WTC11 (cell line): ENCODE data around the gene APOA4. TPM values are rescaled to one million over a fixed set of nuclear protein-coding genes. Genes with fewer than 3 reads are reported as not detected.

Experiments
- ATAC-seq: fragments of 200-7000 bp; cut with Tn5 transposase; 2 replicates; pipeline ENCODE4 v1.10.0; 2021; ENCODE audit warnings: mild to moderate bottlenecking, moderate library complexity
- CTCF ChIA-PET: fragments of 300-600 bp; sonication (Branson Sonifier 250); formaldehyde crosslinking; loops from one replicate; lab custom pipeline; 2021; ENCODE audit warnings: antibody characterized with exemption; lab: Charles Lee
- POLR2A ChIA-PET: fragments of 350-600 bp; sonication (Branson Sonifier 250); formaldehyde crosslinking; loops from one replicate; lab custom pipeline; 2021; ENCODE audit warnings: antibody characterized with exemption; lab: Charles Lee
- DNase-seq: peaks from one replicate; pipeline ENCODE4 v3.0.0; 2021; ENCODE audit warnings: low spot score
- H3K27ac Mint-ChIP-seq: 2 replicates; pipeline ENCODE4 v1.8.0; 2021; ENCODE audit warnings: mixed read lengths
- H3K27me3 Mint-ChIP-seq: 2 replicates; pipeline ENCODE4 v1.8.0; 2021; ENCODE audit warnings: low read depth, mild to moderate bottlenecking, moderate library complexity, mixed read lengths
- H3K36me3 Mint-ChIP-seq: 2 replicates; pipeline ENCODE4 v1.8.0; 2021; ENCODE audit warnings: mixed read lengths
- H3K4me1 Mint-ChIP-seq: 2 replicates; pipeline ENCODE4 v1.8.0; 2022; ENCODE audit warnings: mixed read lengths
- H3K4me3 Mint-ChIP-seq: 2 replicates; pipeline ENCODE4 v1.8.0; 2021; ENCODE audit warnings: mild to moderate bottlenecking, moderate library complexity, mixed read lengths
- H3K9me3 Mint-ChIP-seq: 2 replicates; pipeline ENCODE4 v1.8.0; 2021; ENCODE audit warnings: mixed read lengths
- CDX4 ChIP-seq: fragments of 250-450 bp; sonication (Bioruptor Pico); IDR thresholded peaks from 2 replicates; pipeline ENCODE4 v1.9.0; 2021; ENCODE audit warnings: moderate library complexity, mild to moderate bottlenecking, inconsistent platforms, borderline replicate concordance
- E2F4 ChIP-seq: sonication (generic); formaldehyde crosslinking; IDR thresholded peaks from 2 replicates; pipeline ENCODE4 v1.8.1; 2022; ENCODE audit warnings: low read depth, mild to moderate bottlenecking, moderate library complexity, missing genetic modification reagents, borderline replicate concordance
- ESRRA ChIP-seq: sonication (generic); formaldehyde crosslinking; IDR thresholded peaks from 2 replicates; pipeline ENCODE4 v1.8.1; 2022; ENCODE audit warnings: mild to moderate bottlenecking, missing genetic modification reagents, borderline replicate concordance
- FOXP1 ChIP-seq: sonication (generic); formaldehyde crosslinking; IDR thresholded peaks from 2 replicates; pipeline ENCODE4 v1.8.0; 2022; ENCODE audit warnings: missing genetic modification reagents, mild to moderate bottlenecking, moderate library complexity, borderline replicate concordance
- GRHL2 ChIP-seq: fragments of 250-450 bp; sonication (Bioruptor Pico); IDR thresholded peaks from 2 replicates; pipeline ENCODE4 v1.8.0; 2022; ENCODE audit warnings: mild to moderate bottlenecking, moderate library complexity; ENCODE audit not compliant: insufficient replicate concordance, severe bottlenecking
- HMGA2 ChIP-seq: fragments of 250-450 bp; sonication (Bioruptor Pico); IDR thresholded peaks from 2 replicates; pipeline ENCODE4 v1.4.0; 2021; ENCODE audit warnings: mild to moderate bottlenecking, moderate library complexity
- JUN ChIP-seq: sonication (generic); formaldehyde crosslinking; IDR thresholded peaks from 2 replicates; pipeline ENCODE4 v1.8.0; 2023; ENCODE audit warnings: mild to moderate bottlenecking, missing genetic modification reagents
- MYBL2 ChIP-seq: sonication (generic); formaldehyde crosslinking; IDR thresholded peaks from 2 replicates; pipeline ENCODE4 v1.8.1; 2023; ENCODE audit warnings: mild to moderate bottlenecking, moderate library complexity, missing genetic modification reagents
- NFATC4 ChIP-seq: fragments of 250-450 bp; sonication (Bioruptor Pico); IDR thresholded peaks from 2 replicates; pipeline ENCODE4 v1.9.0; 2021; ENCODE audit warnings: mild to moderate bottlenecking
- NFE2L1 ChIP-seq: sonication (generic); formaldehyde crosslinking; IDR thresholded peaks from 2 replicates; pipeline ENCODE4 v1.8.1; 2023; ENCODE audit warnings: missing genetic modification reagents
- NR3C1 ChIP-seq: sonication (generic); formaldehyde crosslinking; conservative IDR thresholded peaks from 2 replicates; pipeline ENCODE4 v1.8.1; 2023; ENCODE audit warnings: low read depth, mild to moderate bottlenecking, missing genetic modification reagents
- RELA ChIP-seq: sonication (generic); formaldehyde crosslinking; IDR thresholded peaks from 2 replicates; pipeline ENCODE4 v1.8.1; 2022; ENCODE audit warnings: missing genetic modification reagents, mild to moderate bottlenecking, borderline replicate concordance
- SMAD3 ChIP-seq: sonication (generic); formaldehyde crosslinking; IDR thresholded peaks from 2 replicates; pipeline ENCODE4 v1.8.0; 2022; ENCODE audit warnings: missing genetic modification reagents, mild to moderate bottlenecking, borderline replicate concordance
- SP1 ChIP-seq: sonication (generic); formaldehyde crosslinking; conservative IDR thresholded peaks from 2 replicates; pipeline ENCODE4 v1.8.1; 2022; ENCODE audit warnings: missing genetic modification reagents
- TEAD1 ChIP-seq: sonication (generic); formaldehyde crosslinking; IDR thresholded peaks from 2 replicates; pipeline ENCODE4 v1.8.0; 2022; ENCODE audit warnings: mild to moderate bottlenecking, missing genetic modification reagents
- ZNF219 ChIP-seq: sonication (generic); formaldehyde crosslinking; IDR thresholded peaks from 2 replicates; pipeline ENCODE4 v1.8.0; 2023; ENCODE audit warnings: missing genetic modification reagents, mild to moderate bottlenecking, borderline replicate concordance
- ZNF263 ChIP-seq: sonication (generic); formaldehyde crosslinking; IDR thresholded peaks from 2 replicates; pipeline ENCODE4 v1.8.1; 2022; ENCODE audit warnings: low read depth, mild to moderate bottlenecking, moderate library complexity, missing genetic modification reagents
- ZNF512 ChIP-seq: sonication (generic); formaldehyde crosslinking; IDR thresholded peaks from 2 replicates; pipeline ENCODE4 v1.8.1; 2022; ENCODE audit warnings: missing genetic modification reagents, borderline replicate concordance
- ZNF671 ChIP-seq: fragments of 250-450 bp; sonication (Bioruptor Pico); IDR thresholded peaks from 2 replicates; pipeline ENCODE4 v1.8.0; 2021; ENCODE audit warnings: mild to moderate bottlenecking
- total RNA-seq: library from RNA; stranded (reverse); gene quantifications from 3 replicates; pipeline ENCODE4 v1.2.3, GENCODE V29; 2021
- TF ChIP-seq, protein P1 (sequence below): sonication (generic); formaldehyde crosslinking; IDR thresholded peaks from 2 replicates; pipeline ENCODE4 v1.8.0; 2022; ENCODE audit warnings: mild to moderate bottlenecking, missing genetic modification reagents
- TF ChIP-seq, protein P2 (sequence below): sonication (generic); formaldehyde crosslinking; IDR thresholded peaks from 2 replicates; pipeline ENCODE4 v1.8.0; 2022; ENCODE audit warnings: missing genetic modification reagents
- TF ChIP-seq, protein P3 (sequence below): sonication (generic); formaldehyde crosslinking; IDR thresholded peaks from 2 replicates; pipeline ENCODE4 v1.8.0; 2022; ENCODE audit warnings: mild to moderate bottlenecking, missing genetic modification reagents

APOA4 gene
- total RNA-seq, 1 experiment from 2014 or later: not detected

- DNase-seq (no peak), ATAC-seq (no peak)
- H3K9me3 Mint-ChIP-seq: no peaks in the 10 kb centered on the region
- peaks cover 28% of the 10 kb centered on the region for H3K36me3 Mint-ChIP-seq
- ChIA-PET POLR2A (no interaction called here), CTCF (interaction anchor here (1.0 to 2.5 kb wide), 3 partner anchors 20 to 123 kb away, joined by 4 to 10 read pairs (median 8); partner anchors contain the start of gene APOA5)
- H3K27ac Mint-ChIP-seq: no peak overlapping the region
- H3K4me1 Mint-ChIP-seq: no peaks in the 10 kb centered on the region
- H3K27me3 Mint-ChIP-seq: no peaks in the 10 kb centered on the region; the same call in 1 of the 2 replicates
- no peak overlapping the region for H3K4me3 Mint-ChIP-seq
- TF ChIP-seq E2F4 (CRISPR knock-in tag): no peak
- TF ChIP-seq HMGA2 (CRISPR knock-in tag): no peak
- no peak for TF ChIP-seq SMAD3
- TF ChIP-seq ZNF512 (CRISPR knock-in tag): no peak
- no peak for TF ChIP-seq ZNF263 (CRISPR knock-in tag)
- TF ChIP-seq GRHL2 (CRISPR knock-in tag): no peak
- TF ChIP-seq ZNF671 (CRISPR knock-in tag): no peak
- TF ChIP-seq, protein P1, sequence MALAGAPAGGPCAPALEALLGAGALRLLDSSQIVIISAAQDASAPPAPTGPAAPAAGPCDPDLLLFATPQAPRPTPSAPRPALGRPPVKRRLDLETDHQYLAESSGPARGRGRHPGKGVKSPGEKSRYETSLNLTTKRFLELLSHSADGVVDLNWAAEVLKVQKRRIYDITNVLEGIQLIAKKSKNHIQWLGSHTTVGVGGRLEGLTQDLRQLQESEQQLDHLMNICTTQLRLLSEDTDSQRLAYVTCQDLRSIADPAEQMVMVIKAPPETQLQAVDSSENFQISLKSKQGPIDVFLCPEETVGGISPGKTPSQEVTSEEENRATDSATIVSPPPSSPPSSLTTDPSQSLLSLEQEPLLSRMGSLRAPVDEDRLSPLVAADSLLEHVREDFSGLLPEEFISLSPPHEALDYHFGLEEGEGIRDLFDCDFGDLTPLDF (CRISPR knock-in tag): no peak
- no peak for TF ChIP-seq MYBL2 (CRISPR knock-in tag)
- TF ChIP-seq ZNF219: no peak
These were observed 32.3 kb upstream of the APOA4 start for GRCh38 chr11:116855413-116855812.

DNA sequence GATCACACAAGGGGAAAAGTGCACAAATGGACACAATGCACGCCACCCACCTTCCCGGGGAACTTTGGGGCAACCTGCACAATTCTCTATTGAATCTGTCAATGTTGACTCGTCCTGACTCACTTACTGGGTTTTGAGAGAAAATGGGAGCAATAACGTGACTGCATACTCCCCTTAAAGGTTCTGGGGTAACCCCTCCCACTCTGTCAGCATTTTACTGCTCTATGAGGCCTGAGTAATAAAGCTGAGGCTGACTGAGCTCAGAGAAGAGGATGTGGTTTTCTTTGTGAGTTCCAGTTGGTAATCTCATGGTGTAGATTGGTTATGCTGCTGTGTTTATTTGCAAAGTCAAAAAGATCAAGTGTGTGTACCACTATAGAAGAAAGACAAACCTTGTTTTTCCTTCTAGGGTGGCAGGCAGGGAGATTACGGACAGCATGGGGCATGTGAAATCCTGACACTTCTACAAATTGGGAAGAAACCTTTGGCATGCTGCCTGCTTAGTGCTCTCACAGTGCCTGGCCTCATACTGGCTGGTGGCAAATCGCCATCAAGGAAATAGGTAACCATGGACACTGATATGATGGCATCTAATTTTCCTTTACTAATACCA is 30.5 kb upstream of the APOA4 start:
- no peak for ATAC-seq
- Mint-ChIP-seq H3K36me3 (peaks cover 21% of the 10 kb centered on the region), H3K9me3 (no peaks in the 10 kb centered on the region), H3K4me3 (no peak overlapping the region), H3K4me1 (no peaks in the 10 kb centered on the region), H3K27ac (no peak overlapping the region), H3K27me3 (no peaks in the 10 kb centered on the region; the same call in 1 of the 2 replicates)
- DNase-seq: no peak
- POLR2A ChIA-PET: no interaction called here
- CTCF ChIA-PET: interaction anchor here (1.3 to 2.5 kb wide), 2 partner anchors 62 to 63 kb away, joined by 4 to 10 read pairs; partner anchors contain the start of gene APOA5
- TF ChIP-seq, protein P2, sequence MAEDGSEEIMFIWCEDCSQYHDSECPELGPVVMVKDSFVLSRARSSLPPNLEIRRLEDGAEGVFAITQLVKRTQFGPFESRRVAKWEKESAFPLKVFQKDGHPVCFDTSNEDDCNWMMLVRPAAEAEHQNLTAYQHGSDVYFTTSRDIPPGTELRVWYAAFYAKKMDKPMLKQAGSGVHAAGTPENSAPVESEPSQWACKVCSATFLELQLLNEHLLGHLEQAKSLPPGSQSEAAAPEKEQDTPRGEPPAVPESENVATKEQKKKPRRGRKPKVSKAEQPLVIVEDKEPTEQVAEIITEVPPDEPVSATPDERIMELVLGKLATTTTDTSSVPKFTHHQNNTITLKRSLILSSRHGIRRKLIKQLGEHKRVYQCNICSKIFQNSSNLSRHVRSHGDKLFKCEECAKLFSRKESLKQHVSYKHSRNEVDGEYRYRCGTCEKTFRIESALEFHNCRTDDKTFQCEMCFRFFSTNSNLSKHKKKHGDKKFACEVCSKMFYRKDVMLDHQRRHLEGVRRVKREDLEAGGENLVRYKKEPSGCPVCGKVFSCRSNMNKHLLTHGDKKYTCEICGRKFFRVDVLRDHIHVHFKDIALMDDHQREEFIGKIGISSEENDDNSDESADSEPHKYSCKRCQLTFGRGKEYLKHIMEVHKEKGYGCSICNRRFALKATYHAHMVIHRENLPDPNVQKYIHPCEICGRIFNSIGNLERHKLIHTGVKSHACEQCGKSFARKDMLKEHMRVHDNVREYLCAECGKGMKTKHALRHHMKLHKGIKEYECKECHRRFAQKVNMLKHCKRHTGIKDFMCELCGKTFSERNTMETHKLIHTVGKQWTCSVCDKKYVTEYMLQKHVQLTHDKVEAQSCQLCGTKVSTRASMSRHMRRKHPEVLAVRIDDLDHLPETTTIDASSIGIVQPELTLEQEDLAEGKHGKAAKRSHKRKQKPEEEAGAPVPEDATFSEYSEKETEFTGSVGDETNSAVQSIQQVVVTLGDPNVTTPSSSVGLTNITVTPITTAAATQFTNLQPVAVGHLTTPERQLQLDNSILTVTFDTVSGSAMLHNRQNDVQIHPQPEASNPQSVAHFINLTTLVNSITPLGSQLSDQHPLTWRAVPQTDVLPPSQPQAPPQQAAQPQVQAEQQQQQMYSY: no peak

GRCh38 chr11:116852261-116853031 is 29.3 kb upstream of the APOA4 start:
- H3K4me3 Mint-ChIP-seq: no peak overlapping the region
- no peaks in the 10 kb centered on the region for H3K4me1 Mint-ChIP-seq
- H3K27ac Mint-ChIP-seq: no peak overlapping the region
- H3K9me3 Mint-ChIP-seq: no peaks in the 10 kb centered on the region
- CTCF ChIA-PET: interaction anchor here (0.8 to 1.3 kb wide), 2 partner anchors 61 to 286 kb away, joined by 4 to 7 read pairs; partner anchors contain the start of gene APOA5
- H3K36me3 Mint-ChIP-seq: peaks cover 17% of the 10 kb centered on the region
- ATAC-seq (no peak), DNase-seq (no peak)
- POLR2A ChIA-PET: no interaction called here
- no peaks in the 10 kb centered on the region; the same call in 1 of the 2 replicates for H3K27me3 Mint-ChIP-seq
- TF ChIP-seq ESRRA (no peak), CDX4 (CRISPR knock-in tag) (no peak), JUN (CRISPR knock-in tag) (no peak), NR3C1 (CRISPR knock-in tag) (no peak), NFATC4 (CRISPR knock-in tag) (no peak), SP1 (CRISPR knock-in tag) (no peak), FOXP1 (no peak), RELA (CRISPR knock-in tag) (no peak), NFE2L1 (CRISPR knock-in tag) (no peak), TEAD1 (no peak)
- TF ChIP-seq, protein P3, sequence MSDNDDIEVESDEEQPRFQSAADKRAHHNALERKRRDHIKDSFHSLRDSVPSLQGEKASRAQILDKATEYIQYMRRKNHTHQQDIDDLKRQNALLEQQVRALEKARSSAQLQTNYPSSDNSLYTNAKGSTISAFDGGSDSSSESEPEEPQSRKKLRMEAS (CRISPR knock-in tag): no peak
